Measurements from ENCODE around the gene KIRREL3. TPM values are rescaled to one million over a fixed set of nuclear protein-coding genes. Genes with fewer than 3 reads are reported as not detected.

KIRREL3 gene
- polyA plus RNA-seq, 2 of the 4 experiments (the other 2 are of a cell fraction): 3.0 to 11.0 TPM

DNA sequence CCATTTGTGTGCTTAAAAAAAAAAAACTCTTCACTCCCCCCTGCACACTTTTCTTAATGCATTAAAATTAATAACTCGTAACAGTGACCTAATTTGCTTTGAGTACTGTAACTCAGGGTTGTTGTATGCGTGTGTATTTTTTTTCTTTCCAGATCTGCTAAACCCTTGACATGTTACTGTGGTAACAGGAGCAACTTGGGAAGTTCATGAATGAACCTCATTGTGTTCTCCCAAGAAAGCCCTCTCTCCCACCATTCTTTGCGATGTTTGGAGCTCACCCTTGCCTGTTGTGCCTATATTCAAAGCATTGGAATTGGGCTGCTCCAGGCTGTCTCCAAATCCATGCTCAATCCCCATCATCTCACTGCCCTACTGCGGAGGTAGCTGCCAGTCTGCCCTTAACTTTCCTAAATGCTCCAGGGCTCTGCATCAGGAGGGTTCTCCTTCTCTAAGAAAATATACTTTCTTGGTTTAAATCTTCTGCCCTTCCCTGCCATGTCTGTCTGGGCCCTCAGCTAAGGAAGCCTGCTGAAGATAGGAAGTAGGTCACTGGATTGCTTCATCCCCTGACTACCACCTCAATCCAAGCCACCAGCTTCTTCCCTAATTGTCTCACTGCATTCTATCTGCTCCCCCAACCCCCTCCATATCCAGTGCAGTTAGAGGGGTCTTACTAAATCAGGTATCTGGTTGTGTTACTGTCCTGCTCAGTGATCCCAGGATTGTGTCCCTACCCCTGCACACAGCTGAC lies 70.3 kb downstream of the KIRREL3 start (continued):
- TF ChIP-seq, protein P1, sequence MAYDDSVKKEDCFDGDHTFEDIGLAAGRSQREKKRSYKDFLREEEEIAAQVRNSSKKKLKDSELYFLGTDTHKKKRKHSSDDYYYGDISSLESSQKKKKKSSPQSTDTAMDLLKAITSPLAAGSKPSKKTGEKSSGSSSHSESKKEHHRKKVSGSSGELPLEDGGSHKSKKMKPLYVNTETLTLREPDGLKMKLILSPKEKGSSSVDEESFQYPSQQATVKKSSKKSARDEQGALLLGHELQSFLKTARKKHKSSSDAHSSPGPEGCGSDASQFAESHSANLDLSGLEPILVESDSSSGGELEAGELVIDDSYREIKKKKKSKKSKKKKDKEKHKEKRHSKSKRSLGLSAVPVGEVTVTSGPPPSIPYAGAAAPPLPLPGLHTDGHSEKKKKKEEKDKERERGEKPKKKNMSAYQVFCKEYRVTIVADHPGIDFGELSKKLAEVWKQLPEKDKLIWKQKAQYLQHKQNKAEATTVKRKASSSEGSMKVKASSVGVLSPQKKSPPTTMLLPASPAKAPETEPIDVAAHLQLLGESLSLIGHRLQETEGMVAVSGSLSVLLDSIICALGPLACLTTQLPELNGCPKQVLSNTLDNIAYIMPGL (CRISPR knock-in tag; IDR thresholded peaks at IDR 0.05; ENCODE audit: borderline replicate concordance): no peak
- no peak for TF ChIP-seq FOXS1 (CRISPR knock-in tag; IDR thresholded peaks at IDR 0.05)

DNA sequence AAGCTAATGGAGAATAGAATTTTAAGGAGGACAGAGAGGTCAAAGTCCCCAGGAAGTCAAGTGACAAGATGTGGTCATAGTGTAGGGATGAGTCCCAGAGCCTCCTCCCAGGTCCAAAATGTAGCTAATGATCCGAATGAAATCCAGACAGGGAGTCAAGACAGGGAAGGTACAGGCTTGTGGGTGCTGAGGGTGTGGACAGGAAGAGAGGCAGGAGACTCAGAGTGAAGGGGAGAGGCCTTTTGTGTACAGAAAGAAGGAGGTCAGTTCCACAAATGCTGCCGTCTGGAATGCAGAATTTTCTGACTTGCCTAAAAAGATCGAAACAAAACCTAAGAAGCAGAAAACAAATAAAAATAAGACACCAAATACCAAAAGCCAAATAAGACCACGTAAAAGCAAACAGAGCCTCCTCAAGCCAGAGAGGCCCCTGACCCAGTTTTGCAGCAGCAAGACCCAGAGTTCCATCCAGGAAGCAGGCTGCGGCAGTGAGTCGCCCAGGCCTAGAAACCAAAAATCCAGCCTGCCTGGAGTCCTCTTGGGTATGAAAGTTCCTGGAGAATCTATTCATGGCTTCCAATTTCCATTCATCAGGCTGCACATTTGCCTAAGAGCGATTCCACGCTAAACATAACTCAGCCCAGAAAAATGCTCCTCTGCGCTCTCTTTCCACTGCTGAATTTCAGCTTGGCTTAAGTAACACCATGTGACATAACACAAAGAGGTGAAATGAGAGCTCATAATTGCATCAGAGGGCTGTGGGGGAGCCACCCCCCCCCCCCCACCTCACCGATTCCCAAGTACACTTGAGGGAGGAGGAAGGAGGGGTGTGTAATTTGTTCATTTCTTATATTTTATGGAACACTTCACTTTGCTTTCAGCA lies 71.2 kb downstream of the KIRREL3 start:
- Histone ChIP-seq H3K27ac (peak overlapping the region; percentile 52 to 75), H3K4me1 (peaks cover 19% of the 10 kb centered on the region), H3K9me3 (peaks cover 5% of the 10 kb centered on the region; the same call in 2 of the 3 replicates), H3K4me2 (peak overlapping the region; percentile 36; the same call in 2 of the 3 replicates), H3K4me3 (no peak overlapping the region)
- FAIRE-seq (no peak), DNase-seq (ENCODE audit: low read depth in 1 of 2, low spot score in 1 of 2) (no peak), ATAC-seq (no peak)
- no peak for TF ChIP-seq NPAS2 (CRISPR knock-in tag; IDR thresholded peaks at IDR 0.05; ENCODE audit: borderline replicate concordance)
- TF ChIP-seq ESRRA (IDR thresholded peaks at IDR 0.05; ENCODE audit: borderline replicate concordance, low read length): no peak
- TF ChIP-seq, protein P1 (CRISPR knock-in tag; IDR thresholded peaks at IDR 0.05; ENCODE audit: borderline replicate concordance): no peak
- TF ChIP-seq, protein P2, sequence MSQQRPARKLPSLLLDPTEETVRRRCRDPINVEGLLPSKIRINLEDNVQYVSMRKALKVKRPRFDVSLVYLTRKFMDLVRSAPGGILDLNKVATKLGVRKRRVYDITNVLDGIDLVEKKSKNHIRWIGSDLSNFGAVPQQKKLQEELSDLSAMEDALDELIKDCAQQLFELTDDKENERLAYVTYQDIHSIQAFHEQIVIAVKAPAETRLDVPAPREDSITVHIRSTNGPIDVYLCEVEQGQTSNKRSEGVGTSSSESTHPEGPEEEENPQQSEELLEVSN (IDR thresholded peaks at IDR 0.05; ENCODE audit: borderline replicate concordance, low read depth): no peak
- no peak for TF ChIP-seq SMC3 (IDR thresholded peaks at IDR 0.05)
- CTCF ChIA-PET: interaction anchor here (0.7 kb wide), 1 partner anchor 158 kb away, joined by 3 read pairs; no protein-coding TSS in a partner anchor
- POLR2A ChIA-PET: no interaction called here
- 60% methylated on average over 10 of the region's 10 CpGs for WGBS (ENCODE audit: missing lambda C conversion rate)

DNA sequence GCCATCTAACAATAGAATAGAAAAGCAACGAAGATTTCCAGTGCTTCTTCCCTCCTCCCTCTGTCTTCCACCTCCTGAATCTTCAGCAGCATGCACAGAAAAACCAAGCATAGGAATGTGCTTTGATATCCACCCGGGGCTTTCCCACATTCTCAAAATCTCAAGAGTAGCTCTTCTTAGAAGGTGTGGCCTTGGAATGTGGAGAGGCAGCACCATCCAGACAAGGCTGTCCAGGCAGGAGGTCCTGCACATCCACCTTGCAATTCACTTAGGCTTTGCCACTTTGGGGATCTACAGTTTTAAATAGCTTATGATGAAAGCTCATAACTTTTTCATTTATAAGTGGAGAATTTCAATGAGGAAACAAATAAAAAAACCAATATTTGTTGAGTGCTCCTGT lies 72.9 kb downstream of the KIRREL3 start:
- H3K4me3 ChIP-seq: no peak overlapping the region
- H3K9me3 ChIP-seq: no peaks in the 10 kb centered on the region
- ATAC-seq (peak in 1 of 2 experiments; percentile 45; a peak in 1 of 6 replicates), FAIRE-seq (no peak), DNase-seq (ENCODE audit: low read depth in 1 of 2, low spot score in 1 of 2) (no peak)
- POLR2A ChIA-PET: no interaction called here
- TF ChIP-seq MAZ (IDR thresholded peaks at IDR 0.05; ENCODE audit: borderline replicate concordance, low read depth, low read length) (no peak), JUNB (IDR thresholded peaks at IDR 0.05) (no peak), FOSL2 (IDR thresholded peaks at IDR 0.05) (no peak), FOSL2 (CRISPR knock-in tag; IDR thresholded peaks at IDR 0.05) (no peak), SMC3 (IDR thresholded peaks at IDR 0.05) (no peak), POLR2A (IDR thresholded peaks at IDR 0.05; ENCODE audit: low read length) (no peak), SREBF2 (IDR thresholded peaks at IDR 0.05) (no peak), CEBPB (IDR thresholded peaks at IDR 0.05) (no peak), NR3C1 (IDR thresholded peaks at IDR 0.05) (no peak), CHD4 (IDR thresholded peaks at IDR 0.05; ENCODE audit: borderline replicate concordance) (no peak)
- TF ChIP-seq, protein P3, sequence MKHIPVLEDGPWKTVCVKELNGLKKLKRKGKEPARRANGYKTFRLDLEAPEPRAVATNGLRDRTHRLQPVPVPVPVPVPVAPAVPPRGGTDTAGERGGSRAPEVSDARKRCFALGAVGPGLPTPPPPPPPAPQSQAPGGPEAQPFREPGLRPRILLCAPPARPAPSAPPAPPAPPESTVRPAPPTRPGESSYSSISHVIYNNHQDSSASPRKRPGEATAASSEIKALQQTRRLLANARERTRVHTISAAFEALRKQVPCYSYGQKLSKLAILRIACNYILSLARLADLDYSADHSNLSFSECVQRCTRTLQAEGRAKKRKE (CRISPR knock-in tag; IDR thresholded peaks at IDR 0.05; ENCODE audit: low read depth): no peak
- CTCF ChIA-PET: interaction anchor here (0.8 kb wide), 1 partner anchor 63 kb away, joined by 4 read pairs; no protein-coding TSS in a partner anchor
- no peak overlapping the region; the same call in 2 of the 3 replicates for H3K4me2 ChIP-seq
- H3K4me1 ChIP-seq: peaks cover 19% of the 10 kb centered on the region
- H3K27ac ChIP-seq: no peak overlapping the region; a peak in 1 of 6 replicates
- WGBS (ENCODE audit: missing lambda C conversion rate): 21% methylated on average over 2 of the region's 2 CpGs

Data from A549 (cell line).